Activated naive CD4-positive, alpha-beta T cell treated with anti-CD3 and anti-CD28 coated beads, Interleukin-2, amount 50 U/mL, for 16 hours (primary cell): ENCODE data around the gene KCNA1.

Experiments used
- DNase-seq: peaks from one replicate; pipeline ENCODE4 v3.0.0-alpha.2; 2020

The KCNA1 gene

GRCh38 chr12:4962539-4963486 lies 53.1 kb downstream of the KCNA1 start:
- no peak for DNase-seq
